Activated CD4-positive, alpha-beta T cell treated with anti-CD3 and anti-CD28 coated beads, Interleukin-2, amount 50 U/mL, for 4 hours (primary cell): ENCODE data around the gene CAPZB.

Experiments
- DNase-seq, 2 experiments: peaks; one replicate each; pipeline ENCODE4 v3.0.0-alpha.2; 2020

CAPZB gene

DNA sequence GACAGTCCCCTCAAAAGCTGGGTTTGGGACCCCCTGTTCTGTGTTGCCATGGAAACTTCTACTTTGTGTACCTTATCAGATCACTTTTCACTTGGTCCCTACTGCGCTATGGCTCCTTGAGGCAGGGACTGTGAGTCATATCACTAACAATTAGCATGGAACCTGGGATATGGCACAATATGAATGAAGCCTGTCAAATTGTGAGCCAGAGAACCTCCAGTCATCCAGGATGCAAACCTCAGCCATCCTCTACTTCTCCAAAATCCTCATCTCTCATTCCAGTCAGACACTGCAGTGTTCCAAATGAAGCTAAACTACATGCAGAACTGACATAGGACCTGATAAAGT lies 11.2 kb upstream of the CAPZB start:
- no peak for DNase-seq

DNA sequence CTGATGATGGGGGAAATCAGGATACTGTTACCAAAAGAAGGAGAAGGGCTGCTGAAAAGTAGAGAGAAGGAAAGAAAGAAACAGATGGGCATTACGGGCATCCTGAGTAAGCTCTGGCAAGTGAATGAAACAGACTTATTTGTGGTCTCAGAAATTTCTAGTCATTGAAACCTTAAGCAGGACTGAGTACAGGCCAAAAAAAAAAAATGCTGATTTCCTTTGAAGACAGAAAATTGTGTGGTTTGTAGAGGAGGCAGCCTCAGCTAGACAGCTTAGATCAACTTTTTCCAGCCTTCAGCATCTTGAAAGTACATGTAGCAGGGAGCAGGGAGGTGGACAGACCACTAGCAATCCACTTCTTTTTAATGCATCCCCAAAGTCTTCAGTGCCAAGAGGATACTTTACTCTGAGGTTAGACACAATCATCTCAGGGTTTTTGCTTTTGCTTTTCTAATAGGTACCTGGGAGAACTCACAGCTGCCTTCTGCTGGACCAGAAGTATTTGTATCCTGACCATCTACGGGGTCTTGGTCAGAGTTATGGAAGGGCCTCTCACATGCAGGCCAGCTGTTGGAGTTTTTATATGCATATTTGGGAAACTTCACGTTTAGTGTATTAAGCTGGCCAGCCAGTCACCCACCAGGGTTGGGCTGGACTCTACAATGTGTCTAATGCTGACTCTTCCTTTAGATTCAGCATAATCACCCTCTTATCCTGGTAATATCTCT lies 10.6 kb upstream of the CAPZB start:
- DNase-seq: no peak

DNA sequence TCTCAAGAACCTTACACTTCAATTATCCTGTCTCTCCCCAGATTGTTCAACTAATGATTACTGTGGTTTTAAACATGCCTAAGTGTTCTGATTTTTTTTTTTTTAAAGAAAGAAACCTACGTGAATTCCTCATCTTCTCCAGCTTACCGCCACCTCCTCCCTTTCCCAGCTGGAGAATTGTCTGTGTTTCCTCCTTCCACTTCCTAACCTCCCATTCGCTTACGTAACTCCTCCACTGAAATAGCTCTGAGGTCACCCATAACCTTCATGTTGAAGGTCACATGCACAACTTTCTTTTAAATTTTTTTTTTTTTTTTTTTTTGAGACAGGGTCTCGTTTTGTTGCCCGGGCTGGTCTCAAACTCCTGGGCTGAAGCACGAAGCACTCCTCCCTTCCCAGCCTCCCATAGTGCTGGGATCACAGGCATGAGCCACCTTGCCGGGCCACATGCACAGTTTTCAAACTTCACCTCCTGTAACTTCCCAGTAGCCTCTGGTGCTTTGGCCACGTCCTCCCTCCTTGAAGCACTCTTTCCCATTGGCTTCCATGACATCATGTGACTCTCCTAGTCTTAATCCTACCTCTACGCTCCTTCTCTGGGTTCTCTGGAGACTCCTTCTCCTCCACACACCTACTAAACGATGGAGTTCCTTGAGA lies 9.8 kb upstream of the CAPZB start:
- no peak for DNase-seq

DNA sequence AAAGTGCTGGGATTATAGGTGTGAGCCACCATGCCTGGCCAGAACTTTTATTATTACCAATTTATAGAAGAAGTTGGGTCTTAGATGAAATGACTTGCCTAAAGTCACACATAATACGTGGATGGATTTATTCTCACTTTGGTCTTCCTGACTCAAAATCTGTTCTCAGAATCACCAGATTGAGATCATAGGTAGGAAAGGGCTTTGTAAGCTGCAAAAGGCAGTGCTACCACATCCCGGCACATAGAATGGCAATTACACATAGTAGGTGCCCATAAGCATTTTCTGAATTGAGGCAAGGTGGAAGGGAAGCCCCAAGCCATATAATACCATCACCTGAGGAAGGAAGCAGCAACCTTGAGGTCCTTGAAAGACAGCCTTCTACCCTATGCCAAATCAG lies 8.2 kb upstream of the CAPZB start:
- no peak for DNase-seq

DNA sequence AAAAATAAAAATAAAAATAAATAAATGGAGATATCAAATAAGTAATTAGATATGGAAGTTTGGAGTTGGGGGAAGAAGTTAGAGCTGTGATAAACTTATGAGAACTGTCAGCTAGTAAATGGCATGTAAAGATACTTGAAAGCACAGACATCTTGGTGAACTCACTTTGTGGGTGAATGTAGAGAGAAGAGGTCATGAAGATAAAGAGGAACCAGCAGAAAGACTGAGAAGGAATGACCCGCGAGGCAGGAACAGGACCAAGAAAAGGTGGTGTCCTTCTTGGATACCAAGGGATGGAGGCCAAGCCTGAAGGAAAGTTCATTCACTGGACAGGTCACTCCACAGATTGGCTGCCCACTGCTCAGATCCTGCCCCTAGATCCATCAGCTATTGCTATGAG lies 4.7 kb upstream of the CAPZB start:
- DNase-seq: no peak

DNA sequence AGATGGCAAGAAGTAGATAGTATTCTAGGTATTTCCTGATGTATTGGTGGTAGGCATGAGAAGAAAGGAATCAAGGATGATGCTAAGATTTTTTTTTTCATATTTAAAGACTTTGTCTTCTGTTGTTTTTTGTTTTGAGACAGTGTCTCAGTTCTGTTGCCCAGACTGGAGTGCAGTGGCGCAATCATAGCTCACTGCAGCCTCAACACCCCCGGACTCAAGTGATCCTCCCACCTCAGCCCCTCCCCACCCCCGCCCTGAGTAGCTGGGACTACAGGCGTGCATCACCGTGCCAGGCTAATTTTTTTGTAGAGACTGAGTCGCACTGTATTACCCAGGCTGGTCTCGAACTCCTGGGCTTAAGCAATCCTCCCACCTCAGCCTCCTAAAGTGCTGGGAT lies 2.8 kb upstream of the CAPZB start:
- no peak for DNase-seq

DNA sequence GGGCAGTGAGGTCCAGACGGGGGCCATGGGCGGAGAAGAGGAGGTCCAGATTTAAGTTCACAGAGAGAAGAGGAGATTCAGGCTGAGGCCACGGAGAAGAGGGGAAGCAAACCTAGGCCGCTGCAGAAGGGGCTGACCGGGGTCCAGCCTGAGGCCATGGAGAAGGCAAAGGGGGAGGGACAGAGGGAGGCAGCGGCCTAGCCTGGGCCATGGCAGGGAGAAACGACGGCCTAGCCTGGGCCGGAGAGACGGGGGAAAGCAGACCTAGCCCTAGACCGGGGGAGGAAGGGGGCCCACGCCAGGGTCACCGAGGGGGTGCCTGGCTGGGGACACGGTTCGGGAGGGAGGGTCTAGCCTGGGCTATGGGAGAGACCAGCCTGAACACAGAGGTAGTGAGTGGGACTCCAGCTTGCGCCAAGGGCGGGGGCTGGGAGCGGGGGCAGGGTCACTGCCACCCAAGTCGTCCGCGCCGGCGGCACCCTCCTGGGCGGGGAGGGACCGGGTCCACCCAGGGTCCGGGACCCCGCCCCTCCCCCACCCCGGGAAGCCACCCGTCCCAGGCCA lies 459 bp downstream of the CAPZB start:
- no peak for DNase-seq

DNA sequence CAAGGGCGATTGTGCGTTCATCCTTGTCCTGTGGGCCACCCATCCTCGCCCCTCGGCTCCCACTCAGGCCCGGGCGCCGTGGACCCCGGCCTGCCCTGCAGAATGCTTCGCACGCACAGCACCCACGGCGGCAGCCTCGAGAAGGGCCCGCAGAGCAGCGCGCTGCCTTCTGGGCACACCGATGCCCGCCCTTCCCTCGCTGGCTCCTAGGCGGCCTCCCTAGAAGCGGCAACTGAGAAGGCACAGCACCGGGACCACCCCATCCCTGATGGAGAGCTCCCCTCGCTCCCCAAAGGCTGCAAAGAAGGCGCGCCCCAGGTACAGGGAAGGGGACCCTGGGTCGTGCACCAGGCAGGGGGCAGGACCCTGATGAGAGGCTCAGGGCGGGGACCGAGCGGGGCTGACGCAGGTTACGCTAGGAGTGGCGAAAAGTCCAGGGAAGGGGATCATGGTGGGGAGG lies 971 bp downstream of the CAPZB start:
- DNase-seq: no peak

DNA sequence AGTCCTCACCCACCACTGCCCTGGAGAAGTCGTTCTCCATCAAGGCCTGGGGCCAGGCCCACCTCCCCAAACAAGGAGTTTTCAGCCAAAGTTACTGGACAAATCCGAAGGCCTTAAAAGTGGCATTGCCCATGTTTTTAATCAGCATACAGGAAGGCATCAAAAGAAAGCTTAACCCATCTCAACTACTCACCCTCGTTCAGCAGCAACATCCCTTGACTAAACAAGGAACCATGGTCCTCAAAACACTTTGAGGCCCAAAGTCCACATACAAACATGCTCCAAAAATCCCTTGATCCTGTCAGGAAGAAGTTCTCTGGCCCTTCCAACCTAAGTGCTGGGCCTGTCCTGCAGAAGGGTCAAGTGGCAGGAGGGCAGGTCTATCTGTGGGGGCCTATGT lies 1.6 kb downstream of the CAPZB start:
- DNase-seq: no peak

DNA sequence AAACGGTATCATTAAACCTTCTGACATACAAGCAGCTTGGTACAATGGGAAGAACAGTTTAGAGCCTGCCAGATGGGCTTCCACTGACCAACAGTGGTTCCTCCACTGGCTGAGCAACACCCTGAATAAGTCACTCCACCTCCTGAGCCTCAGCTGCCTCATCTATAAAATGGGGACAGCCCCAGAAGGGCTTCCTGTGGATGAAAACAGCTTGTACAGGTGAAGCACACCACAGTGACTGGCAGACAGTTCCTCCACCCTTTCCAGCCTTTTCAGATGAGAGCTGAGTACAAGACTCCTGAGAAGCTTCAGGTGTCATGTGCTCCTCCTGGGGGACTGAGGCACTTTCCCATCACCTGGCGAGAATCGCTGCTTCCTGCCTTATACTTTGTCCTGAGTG lies 2.1 kb downstream of the CAPZB start:
- no peak for DNase-seq

DNA sequence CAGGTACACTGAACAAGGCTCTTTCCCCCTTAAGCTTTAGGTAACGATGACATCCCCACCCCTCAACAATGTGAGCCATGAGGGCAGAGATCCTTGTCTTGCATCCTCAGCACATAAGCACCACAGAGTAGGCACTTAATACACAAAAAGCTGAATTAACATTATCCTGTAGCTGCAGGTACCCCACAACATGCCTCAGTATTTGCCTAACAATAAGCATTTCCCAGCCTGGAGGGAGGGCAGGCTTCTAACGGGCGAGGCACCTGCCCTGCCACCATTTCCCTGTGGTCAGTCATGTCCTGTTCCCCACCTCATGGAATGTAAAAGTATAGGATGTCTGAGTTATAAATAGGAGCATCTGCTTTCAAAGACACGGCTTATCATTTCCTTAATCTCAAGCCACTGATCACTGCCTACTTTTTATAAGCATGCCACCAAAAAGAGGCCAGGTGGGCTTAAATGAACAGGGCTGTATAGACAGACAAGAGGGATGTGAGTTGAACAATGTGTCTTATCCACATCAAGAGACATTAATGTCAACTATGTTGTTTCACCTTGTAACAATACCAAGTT lies 3.4 kb downstream of the CAPZB start:
- DNase-seq: no peak

DNA sequence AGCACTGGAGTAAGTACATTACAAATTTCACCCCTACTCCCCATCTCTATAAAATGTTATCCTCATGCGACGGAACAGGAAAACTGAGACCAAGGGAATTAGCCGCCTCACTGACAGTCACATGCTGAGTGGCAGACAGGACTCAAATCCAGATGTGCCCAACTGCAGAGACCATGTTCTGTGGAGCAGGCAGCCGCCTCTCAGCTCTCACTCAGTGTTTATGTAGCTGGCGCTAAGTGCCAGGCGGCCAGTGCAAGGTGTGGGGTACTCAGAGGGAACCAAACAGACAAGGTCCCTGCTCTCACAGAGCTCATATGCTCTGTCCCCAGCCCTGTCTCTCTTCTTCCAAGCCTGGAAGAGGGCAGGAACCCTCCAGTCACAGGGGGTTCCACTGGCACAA lies 5.1 kb downstream of the CAPZB start:
- DNase-seq: no peak

DNA sequence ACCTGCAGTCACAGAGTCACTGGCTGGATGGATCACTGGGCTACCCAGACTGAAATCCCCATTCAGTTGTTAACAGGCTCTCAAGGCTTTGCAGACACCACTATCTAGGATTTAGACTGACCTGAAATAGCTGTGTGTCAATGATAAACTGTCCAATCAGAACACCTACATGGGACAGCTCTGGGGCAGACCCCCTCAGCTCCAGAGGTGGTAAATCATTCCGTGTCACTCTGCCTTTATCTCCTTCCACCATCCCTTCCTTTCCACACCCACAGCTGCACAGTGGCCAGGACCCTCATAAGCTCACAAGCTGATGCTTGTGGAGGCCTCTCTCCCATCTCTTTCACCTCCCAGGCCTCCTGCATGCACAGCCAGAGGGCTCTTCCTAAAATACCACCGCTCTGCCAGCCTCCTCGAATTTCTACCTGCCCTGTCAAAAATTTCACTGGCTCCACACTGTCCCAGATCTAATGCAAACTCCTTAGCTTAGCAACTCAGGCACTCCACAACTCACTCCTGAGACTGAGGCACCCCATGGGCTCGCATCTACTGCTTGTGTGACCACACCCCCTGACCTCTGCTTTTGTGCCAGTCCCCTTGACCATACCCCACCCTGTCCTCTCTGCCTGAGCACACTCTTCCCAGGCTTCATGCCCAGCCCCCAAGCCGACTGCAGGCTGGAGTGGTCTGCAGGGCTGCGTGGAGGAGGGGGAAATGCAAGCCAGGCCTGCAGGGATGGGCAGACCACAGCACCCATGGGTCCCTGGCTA lies 5.8 kb downstream of the CAPZB start:
- no peak for DNase-seq

DNA sequence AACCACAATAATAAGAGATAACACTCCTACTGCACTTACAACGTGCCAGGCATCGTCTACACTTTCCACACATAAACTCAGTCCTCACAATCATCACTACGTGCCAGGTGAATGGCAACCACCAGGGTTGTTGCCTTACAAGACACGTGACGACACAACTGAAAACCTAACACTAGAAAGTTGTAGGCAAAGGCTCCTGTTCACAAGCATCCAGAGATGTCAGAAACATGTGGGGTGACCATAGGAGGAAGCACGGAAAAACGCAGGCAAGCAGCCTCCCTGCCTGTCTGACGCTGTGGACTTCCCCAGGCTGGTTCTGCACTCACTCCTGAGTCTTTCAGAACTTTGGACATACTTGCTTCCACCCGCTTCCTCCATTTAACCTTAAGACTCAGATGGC lies 7.0 kb downstream of the CAPZB start:
- no peak for DNase-seq

DNA sequence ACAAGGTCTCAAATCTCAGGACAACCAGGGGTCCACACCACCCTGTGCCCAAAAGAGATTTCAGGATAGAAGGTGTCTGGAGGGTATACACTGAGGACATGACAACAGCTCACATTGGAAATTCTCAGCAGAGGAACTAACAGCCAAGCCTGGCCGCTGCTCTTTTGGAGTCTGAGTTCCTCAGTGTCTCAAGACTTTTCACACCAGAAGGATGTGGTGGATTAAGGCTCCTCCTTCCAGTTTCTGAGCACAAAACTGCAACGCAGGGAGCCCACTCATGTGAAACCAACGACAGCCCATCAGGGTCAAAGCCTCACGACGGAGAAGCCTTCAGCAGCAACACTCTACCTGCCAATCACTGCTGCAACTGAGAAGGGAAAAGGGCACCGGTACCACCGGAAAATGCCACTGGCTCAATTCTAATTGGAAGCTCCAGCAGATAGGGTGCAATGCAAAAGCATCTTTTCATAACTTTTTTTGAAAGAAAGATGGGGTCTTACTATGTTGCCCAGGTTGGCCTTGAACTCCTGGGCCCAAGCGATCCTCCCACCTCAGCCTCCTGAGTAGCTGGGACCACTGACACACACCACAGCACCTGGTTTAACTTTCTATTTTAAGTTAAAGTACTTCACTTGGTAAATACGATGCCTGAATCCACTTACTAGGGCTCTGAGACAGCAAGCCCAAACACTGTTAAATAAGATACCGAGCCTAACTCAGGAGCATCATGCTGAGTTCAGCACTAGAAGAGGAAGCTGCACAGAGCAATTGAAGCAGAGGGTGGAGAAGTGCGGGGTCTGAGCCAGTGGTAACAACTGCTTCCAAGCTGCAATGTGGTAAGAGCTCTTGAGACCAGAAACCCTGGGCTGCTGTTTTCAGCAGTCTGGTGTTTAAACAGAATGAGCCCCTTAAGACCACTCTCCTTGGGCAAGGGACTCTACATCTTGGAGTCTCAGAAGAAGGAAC lies 7.8 kb downstream of the CAPZB start:
- DNase-seq: no peak

DNA sequence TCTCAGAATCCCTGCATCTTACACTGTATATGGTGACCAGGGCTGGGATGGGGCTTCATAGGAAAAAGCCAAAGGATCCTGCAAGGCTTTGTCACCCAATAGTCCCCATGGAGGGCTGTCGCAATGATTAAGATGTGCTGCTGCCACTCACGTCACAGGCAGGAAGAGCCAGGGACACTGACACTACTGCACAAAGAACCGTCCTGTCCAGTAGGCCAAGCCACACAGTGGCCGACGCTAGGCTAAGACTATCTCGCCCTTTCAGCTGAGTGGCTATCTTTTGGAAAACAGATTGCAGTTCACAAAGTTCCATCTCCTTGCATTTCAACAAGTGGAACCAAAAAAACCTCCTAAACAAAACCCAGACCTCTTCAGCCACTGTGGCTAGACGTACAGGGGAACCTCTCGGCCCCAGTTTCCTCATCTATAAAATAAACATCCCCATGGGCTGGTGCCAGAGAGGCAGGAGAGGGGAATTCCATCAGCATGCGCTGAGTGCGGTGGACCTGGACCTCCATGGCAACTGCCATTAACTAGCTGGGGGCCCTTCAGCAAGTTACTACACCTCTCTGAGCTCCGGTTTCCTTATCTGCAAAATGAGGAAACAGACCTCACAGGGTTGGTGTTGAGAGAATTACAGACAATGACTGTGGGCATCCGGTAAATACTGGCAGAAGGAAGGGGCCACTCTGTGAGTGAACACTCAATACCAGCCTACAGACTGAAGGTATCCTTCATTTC lies 8.7 kb downstream of the CAPZB start:
- no peak for DNase-seq

DNA sequence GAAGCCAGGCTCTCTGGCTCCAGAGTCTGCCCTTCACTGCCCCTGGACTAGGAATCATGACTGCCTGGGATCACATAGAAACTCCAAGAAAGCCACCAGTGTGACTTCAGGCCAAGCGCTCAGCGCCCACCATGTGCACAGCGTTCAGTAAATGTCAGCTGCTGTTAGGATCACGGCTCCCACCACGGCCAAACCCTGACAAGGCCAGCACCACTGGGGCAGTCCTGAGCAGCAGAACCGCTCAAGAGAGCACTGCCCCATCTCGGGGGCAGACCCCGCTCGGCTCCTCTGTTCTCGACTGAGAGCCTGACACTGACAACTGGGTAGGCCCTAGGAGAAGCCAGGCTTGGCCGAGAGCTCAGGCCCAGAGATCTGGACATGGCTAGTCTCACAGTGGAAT lies 10.0 kb downstream of the CAPZB start:
- DNase-seq: no peak

DNA sequence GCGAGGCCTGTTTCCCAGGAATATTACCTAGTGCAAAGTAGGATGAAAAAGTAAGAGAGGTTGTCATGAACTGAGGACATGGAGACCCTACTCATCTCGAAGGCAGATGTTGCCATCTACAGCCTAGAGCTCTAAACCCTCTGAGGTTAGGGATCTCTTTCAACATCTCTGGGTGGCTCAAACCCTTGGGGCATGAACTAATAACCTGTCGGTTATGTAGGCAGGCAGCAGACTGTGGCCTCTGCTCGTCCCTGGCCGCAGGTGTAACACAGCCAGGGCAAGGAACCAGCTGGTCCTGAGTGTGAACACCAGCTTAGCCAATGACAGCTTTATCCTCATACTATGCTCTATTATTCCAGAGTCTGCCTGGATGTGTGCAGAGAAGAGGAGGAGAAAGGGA lies 13.2 kb downstream of the CAPZB start:
- no peak for DNase-seq

DNA sequence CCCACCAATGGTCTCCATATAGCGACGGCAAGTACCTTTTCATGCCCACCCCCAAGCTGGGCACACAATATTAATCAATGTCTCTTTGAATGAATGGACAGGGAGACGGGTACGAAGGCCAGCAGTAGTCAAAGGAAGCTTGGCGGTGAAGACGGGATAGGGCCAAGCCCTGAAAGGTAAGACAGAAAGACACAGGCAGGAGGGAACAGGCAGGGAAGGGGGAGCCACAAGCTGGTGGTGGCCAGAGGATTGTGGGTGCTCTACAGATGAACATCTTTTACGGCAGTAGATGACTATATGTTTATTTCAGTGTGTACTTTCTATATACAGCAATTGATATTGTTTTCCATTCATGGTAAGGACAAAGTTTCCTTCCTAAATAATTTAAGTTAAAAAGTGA lies 16.3 kb downstream of the CAPZB start:
- DNase-seq: no peak

DNA sequence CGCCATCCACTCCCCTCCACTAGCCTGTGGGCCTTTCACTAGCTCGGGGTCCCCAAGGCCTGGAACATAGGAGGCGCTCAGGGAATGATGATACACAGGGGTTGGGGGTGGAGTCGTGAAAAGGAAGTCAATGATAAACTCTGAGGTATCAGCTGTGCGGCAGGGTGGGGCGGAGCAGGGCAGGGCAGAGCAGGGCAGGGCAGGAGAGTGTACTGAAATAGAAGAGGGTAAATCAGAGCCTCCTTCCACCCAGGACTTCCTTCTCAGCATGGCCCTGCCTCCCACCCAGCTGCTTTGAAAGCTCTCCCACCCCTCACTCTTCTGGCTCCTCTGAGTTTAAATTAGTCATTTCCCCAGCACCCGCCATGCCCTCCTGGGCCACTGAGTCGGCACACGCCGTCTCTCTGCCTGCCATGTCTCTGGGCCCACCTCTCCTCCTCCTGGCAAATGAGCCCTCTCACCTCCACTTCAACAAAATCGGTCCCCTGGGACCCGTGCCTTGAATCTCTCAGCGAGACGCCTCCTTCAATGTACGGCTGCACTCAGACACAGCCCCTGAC lies 16.9 kb downstream of the CAPZB start:
- DNase-seq: peak; percentile 65 to 70
